ENCODE results near the gene TNNC1.

DNA sequence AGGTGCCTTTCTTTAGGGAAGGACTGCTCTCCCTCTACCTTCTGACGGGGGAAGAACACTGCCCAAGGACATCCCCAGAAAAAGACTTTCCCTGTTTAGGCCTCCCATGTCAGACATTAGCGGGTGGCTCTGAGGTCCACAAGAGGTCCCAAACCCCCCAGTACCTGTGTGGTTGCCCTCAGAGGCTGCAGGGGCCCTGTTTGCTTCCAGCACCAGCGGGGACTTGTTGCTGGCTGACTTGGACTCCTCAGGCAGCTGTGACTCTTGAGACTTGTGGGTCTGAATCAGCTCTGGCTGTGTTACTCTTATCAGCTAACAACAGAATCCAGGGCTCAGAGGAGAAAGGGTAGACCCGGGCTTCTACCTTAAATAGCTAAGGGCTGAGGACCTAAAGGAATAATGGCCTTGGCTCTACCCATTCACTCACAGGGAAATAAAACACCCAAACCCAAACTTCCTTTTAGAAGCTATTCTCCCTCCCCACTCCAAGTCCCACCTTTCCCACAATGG, 48.2 kb downstream of the TNNC1 start:
- TF ChIP-seq SNAI2 (CRISPR knock-in tag; IDR thresholded peaks at IDR 0.05) (no peak), TOX (CRISPR knock-in tag; IDR thresholded peaks at IDR 0.05; ENCODE audit: borderline replicate concordance) (no peak), ZNF70 (CRISPR knock-in tag; IDR thresholded peaks at IDR 0.05) (no peak)
